SK-N-DZ (cell line): ENCODE measurements around the gene FRMPD1.
"Not testable (repeated sequence)": the region's sequence is repeated elsewhere in the genome, so short reads cannot be mapped to it uniquely, and the experiment has no call there.

ENCODE experiments used
- DNase-seq: peaks from one replicate; pipeline ENCODE4 v3.0.0-alpha.2; 2015; ENCODE audit warnings: low spot score

FRMPD1 gene

GRCh38 chr9:37732086-37732741 lies 81.5 kb downstream of the FRMPD1 start:
- DNase-seq, result peak; percentile 55

GRCh38 chr9:37732952-37733351 lies 82.2 kb downstream of the FRMPD1 start:
- DNase-seq, result no peak

- DNase-seq, result no peak
Observed at GRCh38 chr9:37739222-37739621, 88.5 kb downstream of the FRMPD1 start.

- no peak for DNase-seq
Observed at GRCh38 chr9:37740128-37740527, 89.4 kb downstream of the FRMPD1 start.

- no peak for DNase-seq
Observed at GRCh38 chr9:37740631-37741328, 90.0 kb downstream of the FRMPD1 start.

GRCh38 chr9:37745970-37746369 lies 95.2 kb downstream of the FRMPD1 start:
- no peak for DNase-seq

- DNase-seq, result no peak
Observed at GRCh38 chr9:37746448-37747270, 95.9 kb downstream of the FRMPD1 start.

- peak; percentile 85 for DNase-seq
Observed at GRCh38 chr9:37747271-37747753, 96.6 kb downstream of the FRMPD1 start.

GRCh38 chr9:37749129-37749528 lies 98.4 kb downstream of the FRMPD1 start:
- DNase-seq, result no peak

GRCh38 chr9:37751186-37751585 lies 100.4 kb downstream of the FRMPD1 start:
- DNase-seq, result no peak

GRCh38 chr9:37751704-37752103 lies 101.0 kb downstream of the FRMPD1 start:
- DNase-seq, result not testable (repeated sequence)

- DNase-seq, result not testable (repeated sequence)
Observed at GRCh38 chr9:37752112-37752511, 101.4 kb downstream of the FRMPD1 start.

- no peak for DNase-seq
Observed at GRCh38 chr9:37752642-37753488, 102.1 kb downstream of the FRMPD1 start.

GRCh38 chr9:37753489-37754190 lies 102.9 kb downstream of the FRMPD1 start, which contains the start of gene TRMT10B:
TSS of gene TRMT10B (plus strand) at chr9:37753805. CDS start at chr9:37761932, 8,127 bp downstream.
- peak; percentile 77 for DNase-seq

- no peak for DNase-seq
Observed at GRCh38 chr9:37758747-37759146, 108.0 kb downstream of the FRMPD1 start.

GRCh38 chr9:37760416-37761161 lies 109.8 kb downstream of the FRMPD1 start:
- DNase-seq, result no peak

- DNase-seq, result no peak
Observed at GRCh38 chr9:37761511-37761910, 110.8 kb downstream of the FRMPD1 start.

GRCh38 chr9:37765263-37765662 lies 114.5 kb downstream of the FRMPD1 start:
- DNase-seq, result not testable (repeated sequence)

- DNase-seq, result no peak
Observed at GRCh38 chr9:37769306-37769705, 118.6 kb downstream of the FRMPD1 start.

GRCh38 chr9:37769995-37770394 lies 119.2 kb downstream of the FRMPD1 start:
- DNase-seq, result no peak
